Right renal cortex interstitium (tissue), 3 donors: ENCODE measurements around the gene SAP130. TPM values are rescaled to one million over a fixed set of nuclear protein-coding genes. Genes with fewer than 3 reads are reported as not detected.

ENCODE experiments used
- DNase-seq, 3 donors: peaks; one replicate each; pipeline ENCODE4 v3.0.0-alpha.2; 2013; ENCODE audit warnings: low read depth in 3 of 3, low spot score in 2 of 3
- polyA plus RNA-seq, 3 donors: library from polyadenylated mRNA; unstranded; fragments of 120-200 nt; gene quantifications; one replicate each; pipeline ENCODE4 v1.2.1, GENCODE V29; 2013; ENCODE audit not compliant: insufficient read length in 3 of 3

Gene SAP130
- polyA plus RNA-seq, 3 donors, result 27.1 to 29.1 (median 27.7) TPM

DNA sequence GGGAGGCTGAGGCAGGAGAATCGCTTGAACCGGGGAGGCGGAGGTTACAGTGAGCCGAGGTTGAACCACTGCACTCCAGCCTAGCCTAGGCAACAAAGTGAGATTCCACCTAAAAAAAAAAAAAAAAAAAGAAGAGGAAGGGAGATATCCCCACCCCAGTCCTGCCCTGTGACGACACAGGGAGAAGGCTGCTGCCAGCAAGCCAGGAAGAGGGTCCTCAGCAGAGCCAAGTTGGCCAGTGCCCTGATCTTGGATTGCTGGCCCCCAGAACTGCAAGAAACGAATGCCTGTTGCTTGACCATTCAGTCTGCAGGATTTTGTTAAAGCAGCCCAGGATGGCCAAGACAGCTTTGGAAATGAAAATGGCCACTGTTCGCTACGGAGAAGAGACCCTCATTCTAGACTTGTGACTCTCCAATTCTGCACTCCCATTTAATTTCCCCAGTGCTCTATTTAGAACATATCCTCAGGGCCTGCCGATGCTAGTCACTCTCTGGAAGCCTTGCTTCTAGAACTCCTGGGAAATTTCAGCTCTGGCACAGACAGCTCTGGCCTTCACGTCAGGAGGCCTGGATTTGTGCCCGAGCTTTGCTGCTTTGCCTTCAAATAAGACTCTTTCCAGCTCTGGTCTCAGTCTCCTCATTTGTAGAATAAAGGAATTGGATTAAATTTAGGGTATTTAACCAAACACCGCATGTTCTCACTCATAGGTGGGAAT, 126.4 kb downstream of the SAP130 start:
- no peak for DNase-seq

DNA sequence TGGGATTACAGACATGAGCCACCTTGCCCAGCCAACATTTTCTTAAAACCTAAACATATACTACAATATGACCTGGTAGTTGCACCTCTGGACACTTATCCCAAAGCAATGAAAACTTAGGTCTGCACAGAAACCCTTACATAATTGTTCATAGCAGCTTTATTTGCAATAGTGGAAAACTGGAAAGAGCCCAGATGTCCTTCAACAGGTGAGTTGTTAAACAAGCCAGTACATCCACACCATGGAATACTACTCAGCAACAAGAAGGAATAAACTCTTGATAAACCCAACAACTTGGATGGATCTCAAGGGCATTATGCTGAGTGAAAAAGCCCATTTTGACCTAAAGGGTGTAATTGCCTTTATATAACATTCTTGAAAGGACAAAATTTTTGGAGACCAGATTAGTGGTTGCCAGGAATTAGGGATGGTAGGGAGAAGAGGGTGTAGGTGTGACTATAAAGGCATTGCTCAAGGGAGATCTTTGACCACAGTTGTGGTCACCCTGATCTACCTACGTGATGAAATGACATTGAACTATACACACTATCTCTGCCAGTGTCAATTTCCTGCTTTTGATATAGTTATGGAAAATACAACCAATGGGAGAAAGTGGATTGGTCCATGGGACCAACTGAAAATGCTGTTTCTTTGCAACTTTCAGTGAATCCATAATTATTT, 130.2 kb downstream of the SAP130 start:
- DNase-seq, result no peak

DNA sequence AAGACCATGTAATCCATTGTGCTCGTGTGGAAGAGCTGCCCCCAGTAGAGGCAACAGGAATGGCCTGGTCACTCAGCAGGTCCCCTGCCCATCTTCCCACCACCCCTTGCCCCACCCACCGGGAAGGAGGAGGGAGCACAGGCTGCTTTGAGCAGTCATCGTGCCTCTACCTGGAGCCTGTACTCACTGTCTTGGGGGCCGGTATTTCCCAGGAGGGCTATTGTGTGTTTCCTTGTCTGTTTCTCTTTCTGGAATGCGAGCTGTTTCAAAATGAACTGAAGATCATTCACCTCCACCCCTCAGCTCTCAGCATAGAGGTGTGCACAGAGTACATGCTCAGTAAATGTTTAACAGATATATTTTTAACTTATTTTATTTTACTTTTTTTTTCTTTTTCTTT, 134.4 kb downstream of the SAP130 start:
- no peak for DNase-seq

DNA sequence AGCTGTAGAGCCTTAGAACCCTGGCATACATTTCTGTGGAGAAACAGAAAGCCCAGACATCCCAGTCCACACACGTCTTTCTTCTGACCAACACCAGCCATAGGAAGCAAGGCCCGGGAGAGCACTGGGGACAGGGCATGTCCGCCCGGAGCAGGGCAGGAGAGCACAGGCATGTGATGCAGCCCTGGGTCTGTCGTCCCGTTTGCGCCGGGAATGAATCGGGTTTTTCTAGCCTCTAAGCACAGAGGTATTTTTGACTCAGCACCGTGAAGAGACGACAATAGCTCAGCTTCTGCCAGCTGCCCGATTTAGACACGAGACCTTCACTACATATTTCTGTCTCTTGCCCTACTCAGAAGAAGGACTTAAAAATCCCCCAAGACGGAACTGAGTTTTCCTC, 134.8 kb downstream of the SAP130 start:
- DNase-seq, result no peak

DNA sequence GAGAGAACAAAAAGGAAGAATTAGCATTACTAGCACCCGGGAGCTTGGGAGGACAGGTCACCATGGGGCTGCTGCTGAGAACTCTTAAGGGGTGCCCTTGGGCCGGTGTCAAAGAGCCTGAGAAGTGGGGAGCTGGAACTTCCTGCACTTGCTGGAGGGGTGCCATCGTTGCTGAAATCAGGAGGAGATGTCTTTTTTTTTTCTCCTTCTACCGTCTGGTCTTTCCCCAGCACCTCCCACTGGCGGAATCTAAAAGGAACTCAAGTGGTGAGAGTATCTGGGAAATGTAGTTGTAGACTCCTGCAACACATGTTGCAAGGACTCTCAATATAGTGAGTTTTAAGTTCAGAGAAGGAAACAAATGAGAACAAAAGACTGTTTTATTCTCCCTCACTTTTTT, 136.0 kb downstream of the SAP130 start:
- no peak for DNase-seq

Other genes starting within 250 kb of the SAP130 start
- gene WDR33, start 216.9 kb downstream of the SAP130 start, polyA plus RNA-seq, result 10 to 100 TPM; 57.2 to 74.7 (median 60.9) TPM
- gene POLR2D, start 169.9 kb downstream of the SAP130 start, polyA plus RNA-seq, result 10 to 100 TPM; 36.6 to 37.9 (median 36.6) TPM
- 10 to 100 TPM; 27.4 to 28.4 (median 28.1) TPM for gene AMMECR1L, start 142.1 kb downstream of the SAP130 start, polyA plus RNA-seq
- 10 to 100 TPM; 38.3 to 39.5 (median 39.4) TPM for gene UGGT1, start 63.1 kb upstream of the SAP130 start, polyA plus RNA-seq